Liver (tissue), 3 donors: ENCODE results near the gene PLEKHA5.

Experiments used
- RAD21 ChIP-seq, 2 donors: IDR thresholded peaks; 2 replicates each; pipeline ENCODE4 v1.6.1; 2016; ENCODE audit warnings: antibody characterized with exemption in 2 of 2, mild to moderate bottlenecking in 2 of 2
- SP1 ChIP-seq: IDR thresholded peaks from 2 replicates; pipeline ENCODE4 v1.6.1; 2018; ENCODE audit warnings: antibody characterized with exemption, mild to moderate bottlenecking
- TF ChIP-seq, protein P1 (sequence below): fragments of 150-350 bp; IDR thresholded peaks from 2 replicates; pipeline ENCODE4 v1.5.1; 2017; ENCODE audit warnings: improper control_type of control experiment, low read depth, low read length; ENCODE audit not compliant: missing input control
- donor health status: healthy.
- donor health status: healthy.

DNA sequence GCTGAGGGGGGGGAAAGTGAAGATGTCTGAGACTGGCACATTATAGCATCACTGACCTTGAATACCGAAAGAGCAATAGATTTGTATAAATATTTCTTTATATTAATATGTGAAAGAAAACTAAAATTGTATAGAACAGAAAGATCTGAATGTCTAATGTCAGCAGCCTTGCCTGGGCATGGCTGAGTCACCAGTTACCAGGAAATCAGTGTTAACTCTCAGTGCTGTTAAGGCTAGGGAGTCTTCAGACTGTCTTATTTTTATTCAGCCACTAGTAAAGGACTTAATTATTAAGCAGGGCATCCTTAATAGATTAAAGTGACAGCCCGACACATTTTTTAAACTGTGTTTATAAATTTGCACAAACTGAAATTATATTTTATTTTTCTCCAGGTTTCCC, 186.9 kb downstream of the PLEKHA5 start:
- TF ChIP-seq SP1 (no peak), RAD21 (IDR thresholded peaks at IDR 0.05) (no peak)
- TF ChIP-seq, protein P1, sequence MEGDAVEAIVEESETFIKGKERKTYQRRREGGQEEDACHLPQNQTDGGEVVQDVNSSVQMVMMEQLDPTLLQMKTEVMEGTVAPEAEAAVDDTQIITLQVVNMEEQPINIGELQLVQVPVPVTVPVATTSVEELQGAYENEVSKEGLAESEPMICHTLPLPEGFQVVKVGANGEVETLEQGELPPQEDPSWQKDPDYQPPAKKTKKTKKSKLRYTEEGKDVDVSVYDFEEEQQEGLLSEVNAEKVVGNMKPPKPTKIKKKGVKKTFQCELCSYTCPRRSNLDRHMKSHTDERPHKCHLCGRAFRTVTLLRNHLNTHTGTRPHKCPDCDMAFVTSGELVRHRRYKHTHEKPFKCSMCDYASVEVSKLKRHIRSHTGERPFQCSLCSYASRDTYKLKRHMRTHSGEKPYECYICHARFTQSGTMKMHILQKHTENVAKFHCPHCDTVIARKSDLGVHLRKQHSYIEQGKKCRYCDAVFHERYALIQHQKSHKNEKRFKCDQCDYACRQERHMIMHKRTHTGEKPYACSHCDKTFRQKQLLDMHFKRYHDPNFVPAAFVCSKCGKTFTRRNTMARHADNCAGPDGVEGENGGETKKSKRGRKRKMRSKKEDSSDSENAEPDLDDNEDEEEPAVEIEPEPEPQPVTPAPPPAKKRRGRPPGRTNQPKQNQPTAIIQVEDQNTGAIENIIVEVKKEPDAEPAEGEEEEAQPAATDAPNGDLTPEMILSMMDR = no peak
